ENCODE results near the gene TCF12. TPM values are rescaled to one million over a fixed set of nuclear protein-coding genes. Genes with fewer than 3 reads are reported as not detected.

TCF12 gene
- total RNA-seq, 3 donors from 2014 or later: 164 to 198 (median 174) TPM

DNA sequence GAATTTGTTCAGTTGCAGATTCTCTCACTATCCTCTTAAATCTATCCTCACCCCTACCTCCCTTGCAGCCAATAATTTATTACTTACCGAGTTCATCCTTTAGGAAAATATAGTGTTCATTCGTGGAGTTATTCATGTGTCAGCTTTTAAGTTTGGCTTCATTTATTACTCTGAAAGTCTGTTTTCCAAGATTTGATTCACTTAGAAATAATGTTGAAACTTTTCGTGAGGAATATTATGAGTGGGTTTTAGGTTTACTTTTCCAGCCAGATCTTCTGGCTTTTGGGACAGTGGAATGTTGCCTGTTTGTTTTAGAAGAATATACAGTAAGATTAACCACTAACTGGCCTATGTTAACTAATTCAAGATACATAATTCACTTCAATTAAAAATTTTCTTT is 296.9 kb downstream of the TCF12 start:
- Histone ChIP-seq H3K9me3 (no peaks in the 10 kb centered on the region), H3K27me3 (no peaks in the 10 kb centered on the region), H3K27ac (no peak overlapping the region), H3K36me3 (no peaks in the 10 kb centered on the region), H3K4me3 (no peak overlapping the region), H3K4me1 (peaks cover 0 to 6% of the 10 kb centered on the region in 2 donors)
- DNase-seq (ENCODE audit: low spot score in 2 of 2): no peak
- TF ChIP-seq POLR2AphosphoS5 (IDR thresholded peaks at IDR 0.05) (no peak), POLR2A (IDR thresholded peaks at IDR 0.05) (no peak)
- TF ChIP-seq, protein P1, sequence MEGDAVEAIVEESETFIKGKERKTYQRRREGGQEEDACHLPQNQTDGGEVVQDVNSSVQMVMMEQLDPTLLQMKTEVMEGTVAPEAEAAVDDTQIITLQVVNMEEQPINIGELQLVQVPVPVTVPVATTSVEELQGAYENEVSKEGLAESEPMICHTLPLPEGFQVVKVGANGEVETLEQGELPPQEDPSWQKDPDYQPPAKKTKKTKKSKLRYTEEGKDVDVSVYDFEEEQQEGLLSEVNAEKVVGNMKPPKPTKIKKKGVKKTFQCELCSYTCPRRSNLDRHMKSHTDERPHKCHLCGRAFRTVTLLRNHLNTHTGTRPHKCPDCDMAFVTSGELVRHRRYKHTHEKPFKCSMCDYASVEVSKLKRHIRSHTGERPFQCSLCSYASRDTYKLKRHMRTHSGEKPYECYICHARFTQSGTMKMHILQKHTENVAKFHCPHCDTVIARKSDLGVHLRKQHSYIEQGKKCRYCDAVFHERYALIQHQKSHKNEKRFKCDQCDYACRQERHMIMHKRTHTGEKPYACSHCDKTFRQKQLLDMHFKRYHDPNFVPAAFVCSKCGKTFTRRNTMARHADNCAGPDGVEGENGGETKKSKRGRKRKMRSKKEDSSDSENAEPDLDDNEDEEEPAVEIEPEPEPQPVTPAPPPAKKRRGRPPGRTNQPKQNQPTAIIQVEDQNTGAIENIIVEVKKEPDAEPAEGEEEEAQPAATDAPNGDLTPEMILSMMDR (IDR thresholded peaks at IDR 0.05): no peak
- intact Hi-C loops (cut with DNase I; ENCODE audit: low total_unique reads): no loop called here

DNA sequence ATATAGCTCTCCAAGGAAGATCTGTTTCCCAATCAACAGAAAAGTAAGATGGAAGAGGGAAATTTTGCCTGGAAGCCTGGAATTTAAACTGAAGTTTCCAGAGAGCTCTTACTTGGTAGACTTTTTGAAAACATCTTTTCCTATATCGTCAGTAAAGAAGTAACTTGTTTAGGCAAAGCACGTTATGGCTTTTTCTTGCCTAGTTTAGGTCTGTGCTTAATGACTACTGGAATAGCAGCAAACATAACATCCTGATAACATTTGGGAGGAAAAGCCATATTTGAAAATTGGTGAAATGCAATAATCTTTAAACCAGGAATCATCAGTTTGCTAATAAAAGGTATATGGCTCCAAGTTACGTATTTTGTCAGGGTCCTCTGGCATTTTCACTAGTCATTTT is 297.4 kb downstream of the TCF12 start:
- intact Hi-C loops (cut with DNase I; ENCODE audit: low total_unique reads): no loop called here
- TF ChIP-seq POLR2AphosphoS5 (IDR thresholded peaks at IDR 0.05) (no peak), POLR2A (IDR thresholded peaks at IDR 0.05) (no peak)
- TF ChIP-seq, protein P1 (IDR thresholded peaks at IDR 0.05): no peak
- H3K27me3 ChIP-seq: no peaks in the 10 kb centered on the region
- no peak overlapping the region for H3K4me3 ChIP-seq
- H3K27ac ChIP-seq: peak overlapping the region; percentile 2 to 30
- no peaks in the 10 kb centered on the region for H3K9me3 ChIP-seq
- H3K4me1 ChIP-seq: peaks cover 0 to 6% of the 10 kb centered on the region in 2 donors
- DNase-seq (ENCODE audit: low spot score in 2 of 2): no peak
- no peaks in the 10 kb centered on the region for H3K36me3 ChIP-seq

DNA sequence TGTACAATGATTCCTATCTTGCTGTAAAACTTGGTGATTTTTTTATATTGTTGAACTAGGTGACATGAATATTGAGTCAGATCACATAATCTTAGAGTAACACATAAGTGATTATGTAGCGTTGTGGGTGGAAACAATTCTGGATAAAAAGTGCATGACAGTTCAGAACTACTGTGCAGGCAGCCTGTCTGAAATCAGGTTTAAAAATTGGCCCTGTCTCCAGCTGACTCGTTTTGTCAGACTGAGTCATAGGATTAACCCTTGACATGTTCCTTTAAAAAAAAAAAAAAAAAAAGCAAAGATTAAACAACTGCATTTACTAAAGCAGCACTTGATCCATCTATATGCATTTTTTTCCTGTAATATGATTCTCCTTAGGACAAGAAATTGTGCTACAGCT is 297.8 kb downstream of the TCF12 start:
- TF ChIP-seq POLR2A (IDR thresholded peaks at IDR 0.05) (no peak), POLR2AphosphoS5 (IDR thresholded peaks at IDR 0.05) (no peak)
- TF ChIP-seq, protein P1 (IDR thresholded peaks at IDR 0.05): no peak
- Histone ChIP-seq H3K27me3 (no peaks in the 10 kb centered on the region), H3K4me1 (peaks cover 0 to 6% of the 10 kb centered on the region in 2 donors), H3K9me3 (no peaks in the 10 kb centered on the region), H3K36me3 (no peaks in the 10 kb centered on the region), H3K27ac (peak overlapping the region in 1 of 2 donors; percentile 2), H3K4me3 (no peak overlapping the region)
- intact Hi-C loops (cut with DNase I; ENCODE audit: low total_unique reads): no loop called here
- no peak for DNase-seq (ENCODE audit: low spot score in 2 of 2)

- TF ChIP-seq, protein P1 (IDR thresholded peaks at IDR 0.05): no peak
- no peak for TF ChIP-seq POLR2AphosphoS5 (IDR thresholded peaks at IDR 0.05)
- TF ChIP-seq POLR2A (IDR thresholded peaks at IDR 0.05): no peak
- H3K4me1 ChIP-seq: peaks cover 0 to 6% of the 10 kb centered on the region in 2 donors
These were observed 299.5 kb downstream of the TCF12 start for GRCh38 chr15:57217778-57218598.

GRCh38 chr15:57218826-57219576 is 300.6 kb downstream of the TCF12 start:
- TF ChIP-seq, protein P1 (IDR thresholded peaks at IDR 0.05): no peak
- TF ChIP-seq POLR2A (IDR thresholded peaks at IDR 0.05) (no peak), POLR2AphosphoS5 (IDR thresholded peaks at IDR 0.05) (no peak)
- Histone ChIP-seq H3K27ac (no peak overlapping the region), H3K36me3 (no peaks in the 10 kb centered on the region), H3K27me3 (no peaks in the 10 kb centered on the region), H3K4me1 (peaks cover 0 to 6% of the 10 kb centered on the region in 2 donors), H3K4me3 (no peak overlapping the region), H3K9me3 (no peaks in the 10 kb centered on the region)
- no peak for DNase-seq (ENCODE audit: low spot score in 2 of 2)
- intact Hi-C loops (cut with DNase I; ENCODE audit: low total_unique reads): no loop called here

More at GRCh38 chr15:57217778-57218598, 299.5 kb downstream of the TCF12 start:
- intact Hi-C loops (cut with DNase I; ENCODE audit: low total_unique reads): no loop called here
- Histone ChIP-seq H3K4me3 (no peak overlapping the region), H3K27me3 (no peaks in the 10 kb centered on the region), H3K27ac (no peak overlapping the region), H3K9me3 (no peaks in the 10 kb centered on the region), H3K36me3 (no peaks in the 10 kb centered on the region)
- DNase-seq (ENCODE audit: low spot score in 2 of 2): no peak
